ENCODE measurements around the gene AP1G1.

GRCh38 chr16:71724320-71724751 lies 84.3 kb downstream of the AP1G1 start, which contains the start of gene PHLPP2:
- TF ChIP-seq EP300 (IDR thresholded peaks at IDR 0.05; ENCODE audit: low read depth) (no peak), POLR2AphosphoS5 (IDR thresholded peaks at IDR 0.05) (no peak), POLR2A (IDR thresholded peaks at IDR 0.05) (no peak), CTCF (IDR thresholded peaks at IDR 0.05) (no peak)
